ENCODE data around the gene DENND5B.
"Not testable (repeated sequence)": the region's sequence is repeated elsewhere in the genome, so short reads cannot be mapped to it uniquely, and the experiment has no call there.

Gene DENND5B

GRCh38 chr12:31519511-31519910 is 71.4 kb downstream of the DENND5B start:
- H3K4me3 Mint-ChIP-seq: no peak overlapping the region
- DNase-seq (ENCODE audit: low spot score): no peak
- H3K27ac Mint-ChIP-seq: no peak overlapping the region
- no peaks in the 10 kb centered on the region for H3K9me3 Mint-ChIP-seq
- no peaks in the 10 kb centered on the region for H3K36me3 Mint-ChIP-seq (ENCODE audit: low read depth)
- no peaks in the 10 kb centered on the region for H3K4me1 Mint-ChIP-seq (ENCODE audit: low read depth)
- no peaks in the 10 kb centered on the region for H3K27me3 Mint-ChIP-seq (ENCODE audit: low read depth)

GRCh38 chr12:31518680-31519227 is 72.2 kb downstream of the DENND5B start:
- H3K27ac Mint-ChIP-seq: no peak overlapping the region
- no peaks in the 10 kb centered on the region for H3K4me1 Mint-ChIP-seq (ENCODE audit: low read depth)
- no peaks in the 10 kb centered on the region for H3K27me3 Mint-ChIP-seq (ENCODE audit: low read depth)
- no peak overlapping the region for H3K4me3 Mint-ChIP-seq
- H3K9me3 Mint-ChIP-seq: no peaks in the 10 kb centered on the region
- no peak for DNase-seq (ENCODE audit: low spot score)
- H3K36me3 Mint-ChIP-seq (ENCODE audit: low read depth): no peaks in the 10 kb centered on the region

GRCh38 chr12:31517994-31518393 is 72.9 kb downstream of the DENND5B start:
- Mint-ChIP-seq H3K27ac (no peak overlapping the region), H3K4me3 (no peak overlapping the region), H3K4me1 (ENCODE audit: low read depth) (no peaks in the 10 kb centered on the region), H3K27me3 (ENCODE audit: low read depth) (no peaks in the 10 kb centered on the region), H3K9me3 (no peaks in the 10 kb centered on the region), H3K36me3 (ENCODE audit: low read depth) (no peaks in the 10 kb centered on the region)
- DNase-seq (ENCODE audit: low spot score): no peak

- H3K4me3 Mint-ChIP-seq: no peak overlapping the region
- H3K4me1 Mint-ChIP-seq (ENCODE audit: low read depth): no peaks in the 10 kb centered on the region
- no peak overlapping the region for H3K27ac Mint-ChIP-seq
- no peaks in the 10 kb centered on the region for H3K36me3 Mint-ChIP-seq (ENCODE audit: low read depth)
- no peak for DNase-seq (ENCODE audit: low spot score)
- no peaks in the 10 kb centered on the region for H3K9me3 Mint-ChIP-seq
- H3K27me3 Mint-ChIP-seq (ENCODE audit: low read depth): no peaks in the 10 kb centered on the region
These were observed 74.2 kb downstream of the DENND5B start for GRCh38 chr12:31516702-31517101.

GRCh38 chr12:31514912-31515311 is 76.0 kb downstream of the DENND5B start:
- Mint-ChIP-seq H3K36me3 (ENCODE audit: low read depth) (no peaks in the 10 kb centered on the region), H3K4me3 (no peak overlapping the region), H3K4me1 (ENCODE audit: low read depth) (no peaks in the 10 kb centered on the region), H3K27ac (no peak overlapping the region), H3K27me3 (ENCODE audit: low read depth) (no peaks in the 10 kb centered on the region), H3K9me3 (no peaks in the 10 kb centered on the region)
- DNase-seq (ENCODE audit: low spot score): no peak

- no peaks in the 10 kb centered on the region for H3K4me1 Mint-ChIP-seq (ENCODE audit: low read depth)
- H3K27ac Mint-ChIP-seq: no peak overlapping the region
- H3K9me3 Mint-ChIP-seq: no peaks in the 10 kb centered on the region
- DNase-seq (ENCODE audit: low spot score): no peak
- H3K36me3 Mint-ChIP-seq (ENCODE audit: low read depth): no peaks in the 10 kb centered on the region
- H3K27me3 Mint-ChIP-seq (ENCODE audit: low read depth): no peaks in the 10 kb centered on the region
- no peak overlapping the region for H3K4me3 Mint-ChIP-seq
These were observed 80.9 kb downstream of the DENND5B start for GRCh38 chr12:31510034-31510433.

GRCh38 chr12:31508436-31509150 is 82.3 kb downstream of the DENND5B start:
- H3K9me3 Mint-ChIP-seq: no peaks in the 10 kb centered on the region
- no peak for DNase-seq (ENCODE audit: low spot score)
- no peaks in the 10 kb centered on the region for H3K27me3 Mint-ChIP-seq (ENCODE audit: low read depth)

GRCh38 chr12:31507966-31508365 is 83.0 kb downstream of the DENND5B start:
- Mint-ChIP-seq H3K9me3 (no peaks in the 10 kb centered on the region), H3K36me3 (ENCODE audit: low read depth) (no peaks in the 10 kb centered on the region), H3K4me1 (ENCODE audit: low read depth) (no peaks in the 10 kb centered on the region), H3K27me3 (ENCODE audit: low read depth) (no peaks in the 10 kb centered on the region), H3K27ac (no peak overlapping the region), H3K4me3 (no peak overlapping the region)
- no peak for DNase-seq (ENCODE audit: low spot score)

More at GRCh38 chr12:31508436-31509150, 82.3 kb downstream of the DENND5B start:
- Mint-ChIP-seq H3K36me3 (ENCODE audit: low read depth) (no peaks in the 10 kb centered on the region), H3K4me1 (ENCODE audit: low read depth) (no peaks in the 10 kb centered on the region), H3K27ac (no peak overlapping the region), H3K4me3 (no peak overlapping the region)

- no peaks in the 10 kb centered on the region for H3K9me3 Mint-ChIP-seq
- no peaks in the 10 kb centered on the region for H3K36me3 Mint-ChIP-seq (ENCODE audit: low read depth)
- no peaks in the 10 kb centered on the region for H3K4me1 Mint-ChIP-seq (ENCODE audit: low read depth)
- H3K4me3 Mint-ChIP-seq: no peak overlapping the region
- no peaks in the 10 kb centered on the region for H3K27me3 Mint-ChIP-seq (ENCODE audit: low read depth)
- no peak for DNase-seq (ENCODE audit: low spot score)
- H3K27ac Mint-ChIP-seq: no peak overlapping the region
These were observed 84.2 kb downstream of the DENND5B start for GRCh38 chr12:31506515-31507306.

- no peaks in the 10 kb centered on the region for H3K9me3 Mint-ChIP-seq
- no peak overlapping the region for H3K4me3 Mint-ChIP-seq
- H3K27ac Mint-ChIP-seq: no peak overlapping the region
- H3K36me3 Mint-ChIP-seq (ENCODE audit: low read depth): no peaks in the 10 kb centered on the region
- H3K4me1 Mint-ChIP-seq (ENCODE audit: low read depth): no peaks in the 10 kb centered on the region
- no peaks in the 10 kb centered on the region for H3K27me3 Mint-ChIP-seq (ENCODE audit: low read depth)
- DNase-seq (ENCODE audit: low spot score): no peak
These were observed 86.2 kb downstream of the DENND5B start for GRCh38 chr12:31504625-31505222.

GRCh38 chr12:31501014-31501413 is 89.9 kb downstream of the DENND5B start:
- not testable (repeated sequence) for H3K9me3 Mint-ChIP-seq; H3K27ac Mint-ChIP-seq; H3K27me3 Mint-ChIP-seq (ENCODE audit: low read depth); H3K4me1 Mint-ChIP-seq (ENCODE audit: low read depth); DNase-seq (ENCODE audit: low spot score); H3K4me3 Mint-ChIP-seq; H3K36me3 Mint-ChIP-seq (ENCODE audit: low read depth)

GRCh38 chr12:31499567-31499966 is 91.4 kb downstream of the DENND5B start:
- Mint-ChIP-seq H3K27ac (no peak overlapping the region), H3K36me3 (ENCODE audit: low read depth) (no peaks in the 10 kb centered on the region), H3K9me3 (no peaks in the 10 kb centered on the region), H3K4me3 (no peak overlapping the region), H3K27me3 (ENCODE audit: low read depth) (peaks cover 2% of the 10 kb centered on the region), H3K4me1 (ENCODE audit: low read depth) (no peaks in the 10 kb centered on the region)
- no peak for DNase-seq (ENCODE audit: low spot score)

GRCh38 chr12:31498424-31498823 is 92.5 kb downstream of the DENND5B start:
- Mint-ChIP-seq H3K27me3 (ENCODE audit: low read depth) (peaks cover 2% of the 10 kb centered on the region), H3K27ac (no peak overlapping the region), H3K4me1 (ENCODE audit: low read depth) (no peaks in the 10 kb centered on the region), H3K9me3 (no peaks in the 10 kb centered on the region), H3K4me3 (no peak overlapping the region), H3K36me3 (ENCODE audit: low read depth) (no peaks in the 10 kb centered on the region)
- DNase-seq (ENCODE audit: low spot score): no peak

- Mint-ChIP-seq H3K27ac (no peak overlapping the region), H3K4me3 (no peak overlapping the region), H3K27me3 (ENCODE audit: low read depth) (peaks cover 2% of the 10 kb centered on the region), H3K36me3 (ENCODE audit: low read depth) (no peaks in the 10 kb centered on the region), H3K9me3 (no peaks in the 10 kb centered on the region), H3K4me1 (ENCODE audit: low read depth) (no peaks in the 10 kb centered on the region)
- no peak for DNase-seq (ENCODE audit: low spot score)
These were observed 94.7 kb downstream of the DENND5B start for GRCh38 chr12:31496257-31496656.
